ENCODE measurements around the gene GNG12.
A peak's percentile ranks its signal among the peaks of the same experiment; 100 is the strongest.

- TF ChIP-seq CTCF (conservative IDR thresholded peaks at IDR 0.05) = 0 out of 2 replicates have a peak, but pooled peaks have one; percentile 6
- TF ChIP-seq EZH2 (IDR thresholded peaks at IDR 0.05; ENCODE audit: low read depth) = no peak
Observed at GRCh38 chr1:67831850-67832513, 1.3 kb downstream of the GNG12 start.

Measured in PC-9 (cell line).